GM06990 (cell line): ENCODE measurements around the gene ADAMTSL5.
A peak's percentile ranks its signal among the peaks of the same experiment; 100 is the strongest.

ENCODE experiments used
- DNase-seq: peaks from one replicate; pipeline ENCODE4 v3.0.0-alpha.2; 2011; ENCODE audit not compliant: insufficient read length; ENCODE audit errors: extremely low read depth
- H3K27me3 ChIP-seq: replicated peaks from 2 replicates; pipeline ENCODE4 v1.6.0; 2011; ENCODE audit warnings: low read length; ENCODE audit not compliant: control insufficient read depth, insufficient read depth
- H3K36me3 ChIP-seq: 2 replicates; pipeline ENCODE4 v1.5.1; 2011; ENCODE audit warnings: low read length; ENCODE audit not compliant: control insufficient read depth, insufficient read depth
- H3K4me3 ChIP-seq: replicated peaks from 2 replicates; pipeline ENCODE4 v1.5.1; 2011; ENCODE audit warnings: low read depth, mild to moderate bottlenecking, control low read depth, low read length
- CTCF ChIP-seq: IDR thresholded peaks from 2 replicates; pipeline ENCODE4 v1.5.1; 2011; ENCODE audit warnings: low read length, control low read depth, mild to moderate bottlenecking, inconsistent platforms; ENCODE audit not compliant: insufficient read depth, poor library complexity, severe bottlenecking

ADAMTSL5 gene

DNA sequence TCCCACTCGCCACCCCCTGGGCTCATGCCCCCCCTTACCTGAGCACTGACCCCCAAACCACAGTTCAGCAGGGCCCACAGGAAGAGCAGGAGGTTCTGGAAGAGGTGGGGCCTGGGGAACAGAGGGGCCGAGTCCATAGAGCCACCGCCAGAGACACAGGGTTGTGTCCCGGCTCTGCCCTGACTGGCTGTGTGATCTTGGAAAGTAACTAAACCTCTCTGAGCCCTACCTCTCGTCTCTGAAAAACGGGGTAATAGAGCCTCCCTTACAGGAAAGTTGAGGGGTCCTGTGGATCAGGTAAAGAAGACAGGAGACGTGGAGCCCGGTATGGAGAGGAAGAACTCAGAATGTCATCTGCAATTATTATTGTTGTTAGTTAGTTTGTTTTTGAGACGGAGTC lies 2.0 kb downstream of the ADAMTSL5 start:
- no peak for DNase-seq
- Histone ChIP-seq H3K36me3 (no peaks in the 10 kb centered on the region), H3K27me3 (no peaks in the 10 kb centered on the region; the same call in 1 of the 2 replicates), H3K4me3 (no peak overlapping the region)
- no peak for TF ChIP-seq CTCF

DNA sequence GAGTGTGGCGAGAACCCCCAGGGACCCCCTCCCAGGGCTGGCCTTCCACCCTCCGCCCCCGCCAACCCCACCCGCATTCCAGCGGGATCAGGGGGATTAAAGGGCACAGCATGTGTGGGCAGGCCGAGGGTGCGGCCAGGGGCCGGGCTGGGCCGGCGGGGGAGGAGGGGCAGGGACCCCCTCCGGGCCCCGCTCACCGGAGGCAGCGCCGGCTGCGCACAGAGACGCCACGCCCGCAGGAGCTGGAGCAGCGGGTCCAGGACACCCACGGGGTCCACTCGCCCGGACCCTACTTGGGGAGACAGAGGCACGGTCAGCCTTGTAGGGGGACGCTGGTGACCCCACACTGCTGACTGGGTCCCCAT lies 2.4 kb downstream of the ADAMTSL5 start:
- Histone ChIP-seq H3K36me3 (no peaks in the 10 kb centered on the region), H3K4me3 (no peak overlapping the region), H3K27me3 (no peaks in the 10 kb centered on the region; the same call in 1 of the 2 replicates)
- TF ChIP-seq CTCF: no peak
- DNase-seq: no peak

- no peak for TF ChIP-seq CTCF
- no peak overlapping the region for H3K4me3 ChIP-seq
- no peaks in the 10 kb centered on the region; the same call in 1 of the 2 replicates for H3K27me3 ChIP-seq
- no peak for DNase-seq
- H3K36me3 ChIP-seq: no peaks in the 10 kb centered on the region
These were observed 3.0 kb downstream of the ADAMTSL5 start for GRCh38 chr19:1509602-1510441.

DNA sequence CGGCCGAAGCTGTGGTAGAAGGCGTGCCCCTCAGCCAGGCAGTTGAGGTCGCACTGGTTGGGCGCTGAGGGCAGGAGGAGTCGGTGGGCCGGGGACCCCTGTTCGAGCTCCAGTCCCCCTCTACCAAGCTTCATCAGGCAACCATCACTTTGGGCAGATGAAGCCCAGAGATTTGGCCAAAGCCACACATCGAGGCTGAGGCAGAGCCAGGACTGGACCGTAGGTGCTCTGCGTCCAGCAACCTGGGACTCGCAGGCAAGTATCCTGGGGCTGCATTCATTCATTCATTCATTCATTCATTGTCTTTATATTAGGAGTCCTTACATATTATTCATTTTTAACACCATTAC lies 4.3 kb downstream of the ADAMTSL5 start:
- no peak for TF ChIP-seq CTCF
- no peak for DNase-seq
- H3K27me3 ChIP-seq: no peaks in the 10 kb centered on the region; the same call in 1 of the 2 replicates
- H3K36me3 ChIP-seq: no peaks in the 10 kb centered on the region
- no peak overlapping the region for H3K4me3 ChIP-seq

DNA sequence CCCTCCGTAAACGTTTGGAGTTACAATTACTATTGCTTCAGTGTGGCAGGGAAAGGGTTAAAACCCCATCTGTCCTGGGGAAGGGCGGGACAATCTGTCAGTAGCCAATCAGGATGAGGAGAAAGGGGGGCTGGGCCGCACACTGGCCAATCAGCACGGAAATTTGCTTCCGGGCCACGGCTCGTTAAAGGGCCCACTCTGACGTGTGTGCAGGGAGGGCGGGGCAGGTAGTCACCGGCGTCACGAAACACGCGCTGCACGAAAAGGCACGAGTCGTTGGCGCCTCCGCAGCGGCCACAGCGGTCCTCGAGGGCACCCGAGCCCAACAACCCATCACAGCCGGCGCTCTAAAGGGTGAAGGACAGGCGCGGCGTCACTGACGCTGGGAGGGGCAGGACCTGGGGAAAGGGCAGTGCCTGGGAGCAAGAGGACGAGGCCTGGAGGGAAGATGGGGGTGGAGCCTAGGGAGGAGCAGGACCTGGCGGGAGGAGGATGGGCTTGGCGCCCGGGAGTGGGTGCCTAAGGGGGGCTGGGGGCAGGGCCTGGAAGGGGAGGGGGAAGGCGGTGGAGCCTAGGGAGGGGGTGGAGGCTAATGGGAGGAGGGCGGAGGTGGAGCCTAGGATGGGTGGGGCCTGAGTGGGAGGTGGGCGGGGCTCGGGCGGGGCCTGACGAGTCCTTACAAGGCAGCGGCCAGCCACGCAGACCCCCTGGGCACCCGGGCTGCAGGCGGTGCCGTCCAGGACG lies 4.9 kb downstream of the ADAMTSL5 start:
- TF ChIP-seq CTCF: no peak
- peak; percentile 80 for DNase-seq
- Histone ChIP-seq H3K36me3 (no peaks in the 10 kb centered on the region), H3K27me3 (no peaks in the 10 kb centered on the region; the same call in 1 of the 2 replicates), H3K4me3 (peak overlapping the region; percentile 48)
